Hypothalamus (tissue), 51 donors: ENCODE measurements around the gene DIP2B.
A peak's percentile ranks its signal among the peaks of the same experiment; 100 is the strongest.

Source experiments
- DNase-seq, 51 donors: peaks; one replicate each; lab custom pipeline; 2025; lab: John Stamatoyannopoulos, UW

Gene DIP2B

GRCh38 chr12:50606675-50607375, 102.0 kb downstream of the DIP2B start:
- DNase-seq: no peak

GRCh38 chr12:50609292-50609874, 104.6 kb downstream of the DIP2B start:
- DNase-seq: no peak

- DNase-seq: no peak
Measured at GRCh38 chr12:50610171-50610570, 105.4 kb downstream of the DIP2B start.

DNA sequence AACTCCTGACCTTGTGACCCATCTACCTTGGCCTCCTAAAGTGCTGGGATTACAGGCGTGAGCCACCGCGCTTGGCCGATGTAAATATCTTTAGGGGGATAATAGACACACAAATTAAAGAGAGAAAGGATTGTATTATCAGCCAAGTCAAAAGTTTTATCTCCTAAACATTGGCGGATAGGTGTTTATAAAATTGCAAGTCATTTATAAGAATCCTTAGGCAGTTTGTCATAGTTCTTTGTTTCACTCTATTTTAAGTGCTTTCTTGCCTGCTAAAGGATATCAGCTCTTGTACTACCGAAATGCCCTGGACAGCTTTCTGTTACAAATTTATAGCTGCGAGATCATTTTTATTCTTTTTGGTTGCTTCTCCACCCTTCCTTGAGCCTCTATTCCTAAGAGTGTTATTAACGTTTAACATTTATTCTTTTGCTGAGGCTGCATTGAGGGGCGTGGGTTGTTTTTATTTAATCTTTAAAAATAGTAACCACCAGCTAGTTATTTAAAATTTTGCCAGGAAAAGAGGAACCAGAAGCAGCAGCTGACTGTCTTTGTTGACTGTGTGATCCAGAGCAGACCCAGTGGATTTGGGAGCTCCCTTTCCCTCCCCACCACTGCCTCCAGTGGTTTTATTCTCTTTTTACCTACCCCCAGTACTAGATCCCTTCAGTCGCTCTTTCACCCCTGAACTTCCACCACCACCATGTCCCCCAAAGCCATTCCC, 106.4 kb downstream of the DIP2B start:
- no peak for DNase-seq

DNA sequence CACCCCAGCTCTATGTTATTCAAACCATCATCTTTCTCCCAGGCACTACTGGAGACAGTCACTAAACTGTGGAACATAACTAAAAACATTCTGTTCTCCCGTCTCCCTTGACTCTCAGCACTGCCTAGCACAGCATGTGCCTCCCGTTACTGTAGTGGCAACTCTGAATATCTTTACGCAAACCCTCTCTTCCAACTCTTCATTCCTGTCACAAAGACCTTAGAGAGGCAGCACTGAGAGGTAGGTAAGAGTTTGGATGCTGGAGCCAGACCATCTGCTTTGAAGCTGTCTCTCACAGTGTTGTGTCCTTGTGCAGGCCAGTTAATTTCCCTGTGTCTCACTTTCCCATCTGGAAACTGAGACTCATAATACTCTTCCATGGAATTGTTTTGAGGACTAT, 108.1 kb downstream of the DIP2B start:
- DNase-seq: no peak

- no peak for DNase-seq
Measured at GRCh38 chr12:50613463-50613862, 108.7 kb downstream of the DIP2B start.

DNA sequence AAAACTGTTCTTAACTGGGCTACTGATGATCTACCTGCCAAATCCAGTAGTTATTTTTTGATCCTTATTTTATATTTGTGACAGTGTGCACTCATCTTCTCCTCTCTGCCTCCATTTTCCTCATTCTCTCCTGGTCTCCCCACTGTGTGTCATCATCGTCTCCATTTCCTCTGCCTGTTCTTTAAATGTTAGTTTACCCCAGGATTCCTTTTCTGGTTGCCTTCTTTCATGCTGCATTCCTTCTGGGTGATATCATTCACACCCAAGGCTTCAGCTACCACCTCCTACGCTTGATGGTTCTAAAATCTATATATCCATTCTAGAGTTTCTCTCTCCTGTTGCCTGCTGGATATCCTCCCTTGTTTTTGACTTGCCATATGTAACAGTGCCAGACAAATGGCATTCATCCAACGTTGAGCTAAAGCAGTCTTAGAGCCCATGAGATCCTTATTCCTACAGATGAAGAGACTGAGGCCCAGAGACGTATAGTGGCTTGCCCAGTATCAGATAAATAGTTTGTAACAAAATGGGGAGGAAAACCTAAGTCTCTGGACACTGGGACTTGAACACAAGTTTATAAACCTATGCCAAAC, 109.5 kb downstream of the DIP2B start:
- DNase-seq: no peak

- no peak for DNase-seq
Measured at GRCh38 chr12:50615145-50615906, 110.5 kb downstream of the DIP2B start.

GRCh38 chr12:50615907-50616296, 111.1 kb downstream of the DIP2B start:
- no peak for DNase-seq

GRCh38 chr12:50617657-50618056, 112.9 kb downstream of the DIP2B start:
- no peak for DNase-seq

- no peak for DNase-seq
Measured at GRCh38 chr12:50618864-50619609, 114.3 kb downstream of the DIP2B start.

GRCh38 chr12:50619610-50619958, 114.8 kb downstream of the DIP2B start:
- no peak for DNase-seq

DNA sequence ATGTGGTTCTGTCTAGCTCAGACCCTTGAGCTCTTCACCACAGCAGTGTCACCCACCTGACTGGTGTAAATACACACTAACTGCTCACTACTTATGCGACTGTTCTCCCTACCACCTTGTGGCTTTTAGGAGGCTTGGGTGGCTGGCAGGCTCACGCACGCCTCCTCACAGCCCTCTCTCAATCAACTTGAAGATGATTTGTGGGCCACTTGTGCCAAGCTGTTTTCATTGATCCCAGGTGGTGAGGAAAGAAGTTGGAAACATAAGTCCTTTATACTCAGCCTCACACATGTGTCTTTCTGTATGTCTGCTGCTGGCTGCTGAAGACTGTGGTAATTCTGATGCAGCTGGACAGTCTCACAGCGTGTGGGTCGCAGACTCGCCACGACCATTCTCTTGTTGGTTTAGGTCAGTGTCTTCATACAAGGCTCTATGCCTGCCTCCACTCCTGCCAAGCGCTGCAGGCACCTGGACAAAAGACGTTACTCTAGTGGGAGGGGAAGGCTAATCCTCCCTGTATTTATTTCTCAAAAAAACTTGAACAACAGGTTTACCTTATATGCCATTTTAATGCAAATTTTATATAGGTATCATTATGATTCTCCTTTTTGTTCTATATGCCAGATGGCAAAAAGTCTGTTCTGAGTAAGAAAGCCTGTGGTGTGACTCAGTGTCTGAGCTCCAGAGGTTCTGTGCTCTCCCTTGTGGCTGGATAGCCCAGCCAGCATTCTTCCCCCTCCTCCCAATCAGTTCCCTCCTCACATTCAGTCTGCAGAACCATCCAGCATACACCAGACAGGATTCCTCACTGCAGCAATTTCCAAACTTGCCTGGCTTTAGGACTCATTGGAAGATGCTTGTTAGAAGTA, 115.6 kb downstream of the DIP2B start:
- DNase-seq: peak in 2 of 51 donors; percentile 11 to 25

GRCh38 chr12:50620978-50621360, 116.2 kb downstream of the DIP2B start:
- DNase-seq: no peak

DNA sequence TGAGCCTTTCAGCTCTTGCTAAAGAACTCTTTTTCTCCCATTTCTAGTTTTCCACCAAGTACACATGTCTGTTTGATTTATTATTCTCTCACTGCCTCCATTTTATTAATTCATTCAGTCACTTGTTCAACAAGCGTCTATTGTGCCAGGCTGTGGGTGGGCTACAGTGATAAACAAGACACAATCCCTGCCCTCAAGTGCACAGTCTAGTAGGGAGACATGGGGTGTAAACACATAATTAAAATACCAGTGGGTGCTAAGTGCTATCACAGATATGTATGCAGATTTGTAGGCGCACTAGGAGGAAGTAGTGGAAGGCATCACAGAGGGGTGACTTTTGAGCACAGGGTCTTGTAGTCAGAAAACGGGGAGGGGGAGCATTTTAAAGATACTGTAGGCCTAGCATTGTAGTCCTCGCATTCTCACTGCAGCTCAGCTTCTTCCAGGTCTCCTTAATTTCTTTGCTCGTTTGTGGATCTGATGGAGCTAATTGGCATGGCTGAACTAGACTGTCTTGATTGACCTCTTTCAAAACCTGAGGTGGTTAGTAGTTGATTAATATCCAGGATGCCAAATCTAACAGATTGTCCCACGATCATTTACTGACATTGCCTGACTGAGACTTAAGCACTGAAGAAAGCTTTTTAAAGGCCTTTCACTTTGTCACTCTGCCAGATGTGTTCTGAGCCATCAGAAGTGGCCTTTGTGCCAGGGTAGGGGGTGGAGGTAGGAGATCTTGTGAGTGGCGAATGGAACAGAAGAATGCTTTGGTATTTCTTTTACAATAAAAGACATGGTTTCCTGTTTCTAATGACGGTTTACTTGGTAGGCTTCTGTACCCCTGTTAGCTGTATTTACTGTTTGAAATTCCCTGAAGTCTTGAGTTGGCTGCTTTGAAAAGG, 116.9 kb downstream of the DIP2B start:
- peak in 6 of 51 donors; percentile 14 to 56 (median 39) for DNase-seq

- DNase-seq: no peak
Measured at GRCh38 chr12:50625029-50625925, 120.5 kb downstream of the DIP2B start.

DNA sequence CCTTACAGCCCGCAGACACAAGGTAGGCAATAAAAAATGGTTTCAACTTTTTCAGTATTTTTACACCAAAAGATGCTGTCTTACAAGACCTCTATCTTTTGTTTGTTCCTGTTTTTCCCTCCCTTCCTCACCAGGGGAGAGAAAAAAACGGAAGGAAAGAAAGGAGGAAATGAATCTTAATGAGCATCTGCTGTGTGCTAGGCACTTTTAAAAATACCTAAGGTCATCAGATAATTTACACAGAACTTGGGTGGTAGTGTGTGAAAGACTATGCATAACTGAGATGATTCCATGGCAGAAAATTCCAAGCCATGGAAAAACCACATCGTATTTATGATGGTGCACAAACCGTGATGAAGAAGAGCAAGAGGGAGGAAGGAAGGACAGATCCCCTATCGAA, 121.2 kb downstream of the DIP2B start:
- no peak for DNase-seq
